Skin epidermis (tissue), 12 donors: ENCODE measurements around the gene CNTN6.

Experiments used
- H3K27ac ChIP-seq, 21 experiments: fragments of 200-600 bp; sonication (generic) in 11 of 21; one replicate each; pipeline ENCODE4 v1.5.0; 2020; ENCODE audit warnings: mild to moderate bottlenecking in 3 of 21, inconsistent platforms in 2 of 21, moderate library complexity in 2 of 21
- H3K4me3 ChIP-seq, 7 experiments: fragments of 200-600 bp; sonication (generic) in 2 of 7; one replicate each; pipeline ENCODE4 v1.5.0; 2020; ENCODE audit warnings: inconsistent platforms in 2 of 7, mild to moderate bottlenecking in 2 of 7, moderate library complexity in 1 of 7

The CNTN6 gene

DNA sequence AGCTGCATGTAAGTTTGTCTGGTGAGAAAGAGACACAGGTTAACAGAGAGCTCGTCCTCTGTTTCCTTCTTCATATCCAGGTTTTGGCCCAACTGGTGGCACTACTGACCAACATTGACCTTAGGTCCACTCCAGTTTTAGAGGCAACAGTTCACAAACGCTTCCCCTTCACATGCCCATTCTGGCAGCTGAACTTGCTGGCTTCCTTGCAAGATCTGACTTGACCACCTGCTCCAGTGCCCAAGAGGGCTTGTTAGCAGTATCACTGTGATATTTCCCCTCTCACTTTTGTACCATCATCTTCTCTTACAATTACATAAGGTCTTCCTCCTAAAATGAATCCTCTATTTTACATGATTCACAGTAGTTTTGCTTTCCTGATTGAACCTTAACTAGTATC is 71.3 kb downstream of the CNTN6 start:
- Histone ChIP-seq H3K27ac (no peak overlapping the region), H3K4me3 (no peak overlapping the region)

DNA sequence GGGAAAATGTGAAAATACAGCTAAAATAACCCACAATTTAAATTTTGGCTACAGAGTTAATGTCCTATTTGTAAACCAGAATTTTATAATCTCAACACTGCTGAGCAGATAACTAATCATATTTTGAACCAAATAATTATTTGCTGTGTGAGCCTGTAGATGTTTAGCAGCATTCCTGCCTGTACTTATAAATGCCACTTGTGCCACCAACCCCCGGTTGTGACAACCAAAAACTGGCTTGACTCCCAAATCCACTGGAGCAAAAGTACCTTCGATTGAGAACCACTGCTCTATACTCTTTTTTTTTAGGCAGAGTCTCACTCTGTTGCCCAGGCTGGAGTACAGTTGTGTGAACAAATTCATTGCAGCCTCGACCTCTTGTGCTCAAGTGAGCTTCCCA is 78.5 kb downstream of the CNTN6 start:
- H3K27ac ChIP-seq, result no peak overlapping the region
- H3K4me3 ChIP-seq, result no peak overlapping the region

DNA sequence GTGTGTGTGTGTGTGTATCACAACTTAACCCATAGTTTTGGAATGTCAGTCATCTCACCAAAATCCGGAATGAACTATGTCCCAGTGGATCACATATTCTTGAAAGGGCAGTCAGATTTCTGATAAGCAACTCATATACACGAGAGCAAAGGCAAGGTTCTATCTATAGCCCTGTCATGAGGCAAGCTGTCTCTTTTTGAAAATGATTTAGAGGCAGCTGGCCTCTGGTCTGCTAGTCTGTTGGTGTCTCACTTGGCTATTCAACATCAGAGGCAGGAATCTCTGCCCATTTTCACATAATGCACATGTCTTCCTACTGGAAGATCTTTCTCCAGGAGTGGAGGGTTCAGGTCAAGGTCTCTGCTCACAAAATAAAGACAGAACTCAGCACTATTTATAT is 79.8 kb downstream of the CNTN6 start:
- no peak overlapping the region for H3K27ac ChIP-seq
- H3K4me3 ChIP-seq, result no peak overlapping the region

DNA sequence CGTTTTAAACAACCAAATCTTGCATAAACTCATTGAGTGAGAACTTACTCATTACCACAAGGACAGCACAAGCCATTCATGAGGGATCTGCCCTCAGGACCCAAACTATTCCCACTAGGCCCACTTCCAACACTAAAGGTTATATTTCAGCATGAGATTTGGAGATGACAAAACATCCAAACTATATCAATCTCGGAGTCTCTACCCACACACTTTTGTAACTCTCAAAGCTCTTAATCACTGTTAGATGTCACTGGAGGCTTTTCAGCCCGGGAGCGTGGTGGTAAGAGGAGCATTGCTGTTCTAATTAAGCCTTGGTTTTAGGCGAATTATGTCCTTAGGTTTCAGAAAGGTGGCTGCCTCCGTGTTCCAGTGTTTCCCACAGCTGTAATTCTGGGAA is 86.3 kb downstream of the CNTN6 start:
- no peak overlapping the region for H3K27ac ChIP-seq
- no peak overlapping the region for H3K4me3 ChIP-seq

DNA sequence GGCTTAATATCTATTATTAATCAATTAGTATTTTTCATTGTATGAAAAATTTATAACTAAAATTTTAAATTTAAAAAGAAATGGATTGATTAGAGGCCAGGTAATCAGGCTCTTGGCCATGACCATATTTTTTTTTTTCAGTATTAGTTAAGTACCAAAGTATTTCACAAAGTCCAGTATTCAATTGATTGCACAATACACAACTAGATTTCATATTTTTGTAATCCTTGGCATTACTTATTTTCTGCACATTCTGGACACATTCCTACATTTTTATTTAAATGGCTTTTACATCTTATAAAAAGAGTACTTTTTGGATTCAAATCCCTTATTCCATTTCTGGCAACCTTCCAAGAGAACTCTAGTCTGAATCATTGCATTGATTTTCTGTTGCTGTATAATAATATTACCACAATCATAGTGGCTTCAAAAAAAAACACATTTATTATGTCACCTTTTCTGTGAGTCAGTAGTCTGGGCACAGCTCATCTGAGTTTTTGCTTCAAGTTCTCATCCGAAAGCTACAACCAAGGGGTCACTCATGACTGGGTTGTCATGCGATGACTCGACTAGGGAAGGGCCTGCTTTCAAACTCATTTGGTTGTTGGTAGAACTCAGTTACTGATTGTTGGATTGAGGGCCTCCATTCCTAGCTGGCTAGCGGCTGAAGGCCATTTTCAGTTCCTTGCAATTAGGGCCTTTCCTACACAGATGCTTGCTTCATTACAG is 90.7 kb downstream of the CNTN6 start:
- Histone ChIP-seq H3K27ac (no peak overlapping the region), H3K4me3 (no peak overlapping the region)

DNA sequence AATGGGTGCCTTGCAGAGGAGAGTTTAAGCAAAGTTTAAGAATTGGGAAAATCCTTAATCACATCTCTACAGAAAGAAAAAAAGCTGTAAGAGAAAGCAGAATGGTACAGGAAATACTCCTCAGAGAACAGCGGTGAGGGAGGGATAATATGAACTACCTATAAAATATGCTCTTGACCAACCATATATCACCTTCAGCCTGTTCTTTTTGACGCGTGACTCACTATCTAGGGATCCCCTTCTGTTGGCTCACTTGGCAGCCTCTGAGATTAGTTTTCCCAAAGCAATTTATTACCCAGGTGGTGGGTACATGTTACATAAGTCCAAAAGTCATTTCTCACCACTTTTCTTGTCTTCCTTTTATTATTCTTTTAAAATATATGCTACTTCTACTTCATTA is 97.7 kb downstream of the CNTN6 start:
- Histone ChIP-seq H3K4me3 (no peak overlapping the region), H3K27ac (no peak overlapping the region)

DNA sequence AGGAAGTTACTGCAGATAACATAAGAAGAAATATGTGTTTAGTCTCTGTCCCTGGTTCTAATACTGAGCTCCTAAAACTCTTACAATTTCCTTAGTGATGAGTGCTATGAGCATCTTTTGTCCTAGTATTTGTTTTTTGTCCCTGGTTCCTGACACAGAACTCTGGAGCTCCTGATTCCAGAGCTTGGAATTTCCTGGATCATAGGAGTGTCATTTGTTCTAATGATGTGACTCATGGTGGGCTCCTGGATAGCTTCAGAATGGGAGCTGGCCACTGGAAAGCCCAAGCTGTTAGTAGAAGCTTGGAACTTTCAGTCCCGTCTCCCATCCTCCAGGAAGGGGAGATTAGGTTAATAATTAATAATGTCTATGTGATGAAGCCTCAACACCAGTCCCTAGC is 98.2 kb downstream of the CNTN6 start:
- no peak overlapping the region for H3K27ac ChIP-seq
- no peak overlapping the region for H3K4me3 ChIP-seq

DNA sequence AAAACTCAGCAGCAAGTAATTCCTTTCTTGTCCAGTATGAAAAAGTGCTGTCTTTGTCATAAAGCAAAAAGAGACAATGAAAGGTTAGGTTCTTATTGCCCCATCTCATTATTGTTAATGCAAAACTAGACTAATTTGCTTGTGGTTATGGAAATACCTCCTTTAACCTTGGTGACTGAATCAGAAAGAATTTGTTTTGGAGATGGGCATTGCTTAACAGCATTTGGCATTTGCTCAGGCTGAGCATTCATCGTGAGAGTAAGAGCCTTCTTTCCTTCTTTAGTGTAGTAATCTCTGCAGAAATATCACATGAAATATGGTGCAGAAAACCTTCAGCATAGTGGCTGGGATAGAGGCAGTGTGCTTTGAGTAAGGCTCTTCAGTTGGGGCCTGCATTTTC is 103.1 kb downstream of the CNTN6 start:
- H3K27ac ChIP-seq, result no peak overlapping the region
- no peak overlapping the region for H3K4me3 ChIP-seq

DNA sequence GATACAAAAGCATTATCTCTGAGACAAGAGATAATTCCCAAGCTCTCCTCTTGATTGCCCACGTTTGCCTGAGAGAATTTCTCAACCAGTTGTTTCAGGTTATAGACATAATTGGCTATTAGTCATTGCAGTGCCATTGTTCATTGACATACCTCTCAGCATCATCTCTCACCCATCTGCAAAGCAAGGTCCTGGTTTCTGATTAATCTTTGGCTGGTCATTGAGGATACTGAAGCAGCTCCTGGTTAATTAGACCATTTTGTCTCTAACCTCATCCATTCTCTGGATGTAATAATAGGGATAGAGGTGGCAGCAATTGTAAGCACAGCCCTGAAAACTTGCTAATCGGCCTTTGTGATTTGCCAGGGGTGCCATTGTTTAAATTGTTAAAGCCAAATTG is 104.2 kb downstream of the CNTN6 start:
- no peak overlapping the region for H3K4me3 ChIP-seq
- H3K27ac ChIP-seq, result no peak overlapping the region

DNA sequence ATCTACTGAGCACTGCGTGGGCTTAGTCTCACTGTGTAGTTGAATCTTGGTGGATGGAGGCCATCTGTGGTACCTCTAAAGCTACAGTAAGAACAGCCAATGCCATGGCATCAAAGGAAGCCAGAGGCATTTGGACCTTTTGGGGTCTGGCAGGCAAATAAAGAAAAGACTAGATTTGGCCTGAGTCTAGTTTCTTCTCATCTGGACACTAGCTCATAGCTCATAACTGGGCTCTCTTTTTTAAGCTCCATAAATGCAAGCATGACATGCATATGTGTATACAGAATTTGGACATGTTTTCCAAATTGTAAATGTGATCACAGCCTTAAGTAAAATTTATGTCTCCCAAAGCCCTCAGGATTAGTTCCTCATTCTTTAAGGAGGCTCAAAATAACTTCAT is 107.5 kb downstream of the CNTN6 start:
- Histone ChIP-seq H3K27ac (no peak overlapping the region), H3K4me3 (no peak overlapping the region)

DNA sequence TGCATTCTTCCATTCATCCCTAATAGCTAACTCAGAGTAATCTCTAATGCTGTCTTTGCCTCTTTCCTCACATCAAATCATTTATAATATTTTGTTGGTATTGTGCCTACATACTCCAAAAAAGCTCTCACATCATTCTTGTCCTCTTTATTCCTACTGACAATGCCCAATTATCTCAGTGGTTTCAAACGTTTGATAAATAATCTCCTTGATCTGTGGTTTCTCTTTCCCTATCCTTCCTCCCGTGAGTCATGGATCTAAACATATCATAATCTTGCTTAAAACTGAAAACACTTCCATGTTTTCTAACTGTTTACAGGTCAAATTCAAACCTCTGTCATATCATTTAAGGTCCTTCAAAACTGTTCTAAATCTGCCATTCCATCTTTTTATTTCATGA is 115.1 kb downstream of the CNTN6 start:
- no peak overlapping the region for H3K4me3 ChIP-seq
- no peak overlapping the region for H3K27ac ChIP-seq

DNA sequence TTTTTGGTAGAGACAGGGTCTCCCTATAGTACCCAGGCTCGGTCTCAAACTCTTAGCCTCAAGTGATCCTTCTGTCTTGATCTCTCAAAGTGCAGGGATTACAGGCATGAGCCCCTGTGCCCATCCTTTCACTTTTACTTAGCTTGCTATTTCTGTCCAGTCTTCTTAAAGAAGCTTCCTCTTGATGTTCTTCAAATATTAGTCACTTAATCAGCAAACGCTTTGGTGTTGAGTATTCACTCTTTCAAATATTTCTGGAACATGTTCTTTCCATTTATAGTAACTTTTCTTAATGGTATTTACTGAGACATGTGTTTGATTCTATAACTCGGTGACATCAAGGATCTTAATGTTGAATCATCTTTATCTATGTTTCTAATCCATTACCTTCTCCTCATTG is 122.1 kb downstream of the CNTN6 start:
- H3K4me3 ChIP-seq, result no peak overlapping the region
- H3K27ac ChIP-seq, result no peak overlapping the region

DNA sequence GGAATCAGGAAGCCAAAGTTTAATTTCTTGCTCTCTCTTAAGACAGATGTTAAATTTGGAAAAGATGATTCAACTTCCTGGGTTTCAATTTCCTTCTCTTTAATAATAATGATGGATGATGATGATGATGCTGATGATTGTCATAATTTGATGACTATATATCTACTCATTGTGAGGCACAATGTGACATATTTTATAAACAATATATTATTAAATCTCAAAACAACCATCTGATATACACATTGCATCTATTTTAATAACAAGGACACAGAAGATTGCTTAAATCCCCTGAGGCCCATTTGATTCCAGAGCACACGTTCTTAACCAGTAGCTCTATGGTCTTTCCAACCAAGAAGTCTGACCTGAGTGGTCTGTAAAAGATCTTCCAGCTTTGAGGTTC is 124.0 kb downstream of the CNTN6 start:
- Histone ChIP-seq H3K4me3 (no peak overlapping the region), H3K27ac (no peak overlapping the region)

DNA sequence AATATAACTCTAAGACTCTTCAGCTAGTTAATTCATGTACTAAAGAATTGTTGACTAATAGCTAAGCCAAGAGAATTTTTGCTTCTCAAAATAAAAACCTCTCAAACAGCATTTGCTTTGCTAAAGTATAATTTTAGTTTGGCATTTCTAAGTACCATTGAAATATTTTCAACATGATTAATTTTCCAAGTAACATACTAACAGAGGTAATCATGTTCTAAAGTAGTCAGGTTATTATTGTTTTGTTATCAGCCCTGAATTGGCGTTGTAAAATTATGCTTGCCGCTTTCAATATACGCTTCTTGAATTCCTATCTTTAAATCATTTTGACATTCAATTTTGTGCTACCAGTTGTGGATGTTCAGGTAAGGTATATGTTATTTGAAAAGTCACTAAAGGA is 134.3 kb downstream of the CNTN6 start:
- H3K27ac ChIP-seq, result no peak overlapping the region
- no peak overlapping the region for H3K4me3 ChIP-seq

DNA sequence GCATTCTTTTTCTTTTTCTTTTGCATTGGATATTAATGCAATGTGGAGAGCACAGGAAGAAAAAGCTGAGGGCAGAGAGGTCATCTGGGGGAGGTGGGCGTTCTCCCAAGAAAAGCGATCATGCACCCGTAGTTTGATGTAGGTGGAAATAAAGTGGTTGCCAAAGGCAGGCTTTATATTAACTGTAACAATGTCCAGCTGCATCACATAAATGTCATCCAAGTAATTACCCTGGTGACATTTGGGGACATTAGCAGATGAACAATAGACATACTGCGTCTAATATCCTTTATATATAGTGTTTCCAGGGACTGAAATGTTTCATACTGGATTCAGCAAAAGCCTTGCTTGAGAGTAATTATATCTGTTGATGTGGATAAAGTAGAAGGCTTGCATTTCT is 135.5 kb downstream of the CNTN6 start:
- H3K4me3 ChIP-seq, result no peak overlapping the region

DNA sequence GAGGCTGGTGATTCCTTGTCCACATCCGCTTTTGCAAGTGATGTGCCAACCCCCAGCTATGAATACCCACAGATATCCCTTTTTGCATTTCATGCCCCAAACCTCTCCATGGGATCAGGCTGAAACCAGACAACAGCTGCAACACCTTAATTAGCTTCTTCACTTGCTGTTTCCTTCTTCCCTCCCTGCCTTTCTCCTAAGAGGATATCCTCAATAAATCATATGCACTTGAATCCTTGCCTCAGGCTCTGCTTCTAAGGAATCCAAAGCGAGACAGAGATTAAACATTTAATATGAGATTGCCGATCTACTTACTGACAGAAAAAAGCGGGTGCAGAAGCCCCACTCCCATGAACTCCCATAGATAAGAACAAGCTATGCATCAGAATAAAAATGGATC is 138.1 kb downstream of the CNTN6 start:
- no peak overlapping the region for H3K27ac ChIP-seq
- H3K4me3 ChIP-seq, result no peak overlapping the region

More for the DNA sequence above, 135.5 kb downstream of the CNTN6 start:
- no peak overlapping the region for H3K27ac ChIP-seq

DNA sequence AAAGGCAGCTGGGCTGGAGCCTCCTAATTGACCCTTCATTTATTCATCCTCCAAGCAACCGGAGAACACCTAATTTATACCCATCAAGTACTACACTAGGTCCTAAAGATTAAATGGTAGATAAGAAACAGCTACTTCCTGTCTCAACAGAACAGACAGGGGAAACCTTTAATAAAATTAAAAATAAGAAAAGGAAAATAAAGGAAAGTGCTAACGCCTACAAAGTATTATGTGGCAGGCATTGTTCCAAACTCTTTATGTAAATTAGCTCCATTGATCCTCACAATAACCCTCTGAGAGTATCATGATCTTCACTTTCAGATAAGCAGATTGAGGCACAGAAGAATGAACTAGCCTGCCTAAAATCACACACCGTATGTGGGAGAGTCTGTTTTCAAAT is 139.5 kb downstream of the CNTN6 start:
- H3K4me3 ChIP-seq, result no peak overlapping the region
- no peak overlapping the region for H3K27ac ChIP-seq

DNA sequence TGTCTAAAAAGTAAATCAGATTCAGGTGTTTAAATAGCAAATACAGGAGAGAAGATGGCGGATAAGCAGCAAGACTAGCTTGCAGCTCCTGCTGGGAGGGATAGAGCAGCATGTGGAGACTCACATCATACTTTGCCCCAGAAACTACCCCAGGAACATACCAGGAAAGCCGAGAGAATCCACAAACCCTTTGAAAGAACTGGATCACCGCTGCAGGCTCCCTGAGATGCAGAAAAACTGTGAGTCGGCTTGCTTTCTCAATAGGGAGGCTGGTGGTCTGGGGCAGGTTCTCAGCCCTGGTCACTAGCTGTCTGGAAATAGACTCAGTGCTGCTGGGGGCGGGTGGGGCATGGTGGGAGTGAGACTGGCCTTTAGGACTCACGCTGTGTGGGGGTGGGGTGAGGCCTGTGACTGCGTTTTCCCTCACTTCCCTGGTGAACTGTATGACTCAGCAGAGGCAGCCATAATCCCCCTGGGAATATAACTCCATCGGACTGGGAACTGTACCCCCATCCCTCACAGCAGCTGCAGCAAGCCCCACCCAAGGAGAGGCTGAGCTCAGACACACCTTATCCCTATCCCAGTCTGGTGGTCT is 142.8 kb downstream of the CNTN6 start:
- Histone ChIP-seq H3K4me3 (no peak overlapping the region), H3K27ac (no peak overlapping the region)

DNA sequence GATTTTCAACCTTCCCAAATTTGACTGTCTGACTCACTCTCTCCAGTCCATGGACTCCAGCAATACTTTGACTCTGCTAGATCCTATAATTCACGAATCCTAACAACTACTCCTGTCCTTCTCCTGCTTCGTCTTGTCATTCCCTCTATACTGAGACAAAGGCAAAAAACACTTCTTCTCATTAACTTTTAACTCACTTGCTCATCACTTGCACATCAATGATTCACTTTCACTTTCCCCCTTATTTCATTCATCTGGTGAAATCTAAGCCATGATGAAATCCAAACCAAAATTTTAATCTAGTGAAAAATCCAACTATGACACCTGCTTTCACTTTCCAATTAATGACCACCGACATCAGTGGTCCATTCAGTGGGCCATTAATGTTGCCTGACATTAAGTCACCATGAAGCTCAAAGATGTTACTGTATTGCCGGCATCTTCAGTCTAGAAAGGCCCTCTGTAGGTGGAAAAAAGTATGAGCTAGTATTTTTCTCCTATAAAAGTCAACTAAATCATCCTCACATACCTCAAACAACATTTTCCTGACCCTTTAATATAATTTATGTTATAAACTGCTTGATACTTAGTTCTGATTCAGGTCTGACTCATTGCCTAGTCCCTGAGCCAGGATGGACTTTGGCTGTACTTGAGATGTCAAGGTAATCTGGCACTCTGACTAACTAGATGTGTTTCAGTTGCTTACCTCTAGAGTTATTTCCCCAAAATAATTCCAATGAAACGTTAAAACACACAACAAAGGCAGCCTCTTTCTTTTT is 158.6 kb downstream of the CNTN6 start:
- Histone ChIP-seq H3K4me3 (no peak overlapping the region), H3K27ac (no peak overlapping the region)

DNA sequence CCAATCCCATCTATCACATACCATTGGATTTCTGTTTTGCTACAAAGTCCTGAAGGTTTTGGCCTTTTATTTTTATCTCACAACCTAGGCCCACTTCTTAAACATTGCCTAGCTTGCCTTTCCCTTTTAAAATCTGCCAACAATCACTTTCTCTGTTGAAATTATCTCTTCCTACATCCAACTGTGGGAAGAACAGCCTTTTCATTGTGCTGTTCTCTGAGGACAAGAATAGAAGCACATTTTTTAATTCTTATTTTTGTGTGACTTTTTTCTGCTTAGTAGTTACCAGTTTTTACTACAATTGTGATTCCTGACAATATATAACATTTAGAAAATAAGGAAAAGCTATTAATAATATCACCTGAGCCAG is 159.2 kb downstream of the CNTN6 start:
- no peak overlapping the region for H3K27ac ChIP-seq
- H3K4me3 ChIP-seq, result no peak overlapping the region

DNA sequence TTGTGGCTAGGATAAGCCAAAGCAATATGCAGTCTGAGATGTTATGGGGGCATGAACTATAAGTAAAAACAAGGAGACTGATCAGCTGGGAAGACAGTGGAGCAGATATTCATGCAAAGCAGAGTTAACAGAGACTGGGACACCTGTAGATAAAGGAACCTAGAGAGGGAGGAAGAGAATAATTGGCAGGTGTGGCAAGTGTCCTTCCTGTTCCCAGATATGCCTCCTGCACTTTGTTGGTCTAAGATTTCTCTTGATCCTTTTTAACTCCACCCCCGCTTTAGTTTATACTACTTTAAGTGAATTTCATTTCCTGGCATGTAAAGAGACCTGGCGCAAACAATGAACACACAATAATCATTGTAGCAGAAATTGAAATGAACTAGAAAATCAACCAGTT is 169.4 kb downstream of the CNTN6 start:
- no peak overlapping the region for H3K4me3 ChIP-seq
- H3K27ac ChIP-seq, result no peak overlapping the region
